ENCODE data around the gene BUD31.
"Not testable (repeated sequence)": the region's sequence is repeated elsewhere in the genome, so short reads cannot be mapped to it uniquely, and the experiment has no call there.

Gene BUD31

GRCh38 chr7:99374111-99375064, 34.4 kb upstream of the BUD31 start, which contains the start of gene ARPC1B:
ARPC1B (plus strand) TSS chr7:99374730; CDS start chr7:99385715, 10,985 bp downstream.
- Mint-ChIP-seq H3K4me1 (peaks cover 54% of the 10 kb centered on the region), H3K27ac (peak within 1 kb of the TSS; percentile 79), H3K27me3 (no peaks in the 10 kb centered on the region), H3K4me3 (peak within 1 kb of the TSS; percentile 74), H3K9me3 (no peaks in the 10 kb centered on the region), H3K36me3 (peaks cover 9% of the 10 kb centered on the region)
- peak; percentile 89 for DNase-seq
- CTCF ChIA-PET: interaction anchor here (0.6 kb wide), 1 partner anchor 1358 kb away, joined by 3 read pairs; no protein-coding TSS in a partner anchor

DNA sequence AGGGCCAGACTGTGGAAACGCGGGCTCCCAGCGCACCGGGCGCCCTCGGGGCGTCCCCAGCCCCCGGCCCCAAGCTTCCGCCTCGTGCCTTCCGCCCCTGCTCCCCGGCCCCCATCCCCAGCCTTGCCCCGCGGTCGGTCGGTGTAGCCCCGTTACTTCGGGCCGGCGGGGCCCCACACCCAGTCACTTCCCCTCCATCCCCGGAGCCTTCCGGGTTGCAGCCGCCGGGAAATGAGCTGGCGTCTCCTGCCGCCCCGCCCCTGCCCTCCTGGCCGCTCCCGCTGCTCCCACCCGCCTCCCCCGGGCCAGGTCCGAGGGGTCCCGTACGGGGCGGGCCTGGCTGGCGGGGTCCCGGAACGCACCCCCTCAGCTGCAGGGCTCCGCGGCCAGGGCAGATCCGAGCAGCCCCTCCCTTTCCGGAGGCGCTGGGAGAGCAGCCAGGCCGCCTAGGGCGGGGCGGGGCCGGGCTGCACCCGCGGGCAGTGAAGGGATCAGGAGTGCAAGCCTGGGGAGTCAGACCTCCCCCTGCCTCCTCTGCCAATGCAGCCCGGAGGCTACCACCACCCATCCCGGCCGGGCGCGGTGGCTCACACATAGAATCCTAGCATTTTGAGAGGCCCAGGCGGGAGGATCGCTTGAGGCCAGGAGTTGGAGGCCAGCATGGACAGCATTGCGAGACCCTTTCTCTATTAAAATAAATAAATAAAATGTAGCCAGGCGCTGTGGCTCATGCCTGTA, 33.5 kb upstream of the BUD31 start:
- no peaks in the 10 kb centered on the region for H3K9me3 Mint-ChIP-seq
- H3K36me3 Mint-ChIP-seq: peaks cover 12% of the 10 kb centered on the region
- CTCF ChIA-PET: no interaction called here
- H3K4me1 Mint-ChIP-seq: peaks cover 53% of the 10 kb centered on the region
- DNase-seq: peak; percentile 76
- H3K27ac Mint-ChIP-seq: peak overlapping the region; percentile 58
- H3K4me3 Mint-ChIP-seq: peak overlapping the region; percentile 74
- H3K27me3 Mint-ChIP-seq: no peaks in the 10 kb centered on the region

GRCh38 chr7:99379043-99379577, 29.7 kb upstream of the BUD31 start:
- peak; percentile 56 for DNase-seq
- Mint-ChIP-seq H3K9me3 (no peaks in the 10 kb centered on the region), H3K27me3 (no peaks in the 10 kb centered on the region), H3K4me1 (peaks cover 61% of the 10 kb centered on the region), H3K4me3 (peak overlapping the region; percentile 74), H3K27ac (peak overlapping the region; percentile 91), H3K36me3 (peaks cover 29% of the 10 kb centered on the region)
- CTCF ChIA-PET: no interaction called here

DNA sequence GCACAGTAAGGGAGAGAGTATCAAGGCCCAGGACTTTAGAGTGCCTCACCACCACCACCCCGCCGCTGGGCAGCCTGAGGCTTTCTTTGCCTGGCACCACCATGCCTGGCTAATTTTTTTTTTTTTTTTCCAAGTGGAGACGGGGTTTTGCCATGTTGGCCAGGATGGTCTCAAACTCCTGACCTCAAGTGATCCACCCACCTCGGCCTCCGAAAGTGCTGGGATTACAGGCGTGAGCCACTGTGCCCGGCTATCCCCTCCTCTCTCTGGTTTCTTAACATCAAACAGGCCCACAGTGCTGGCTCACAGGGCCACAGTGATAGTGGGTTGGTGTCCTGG, 29.1 kb upstream of the BUD31 start:
- H3K27me3 Mint-ChIP-seq, CTCF ChIA-PET, DNase-seq, H3K9me3 Mint-ChIP-seq: not testable (repeated sequence)
- H3K4me1 Mint-ChIP-seq: peaks cover 64% of the 10 kb centered on the region
- peak overlapping the region; percentile 91 for H3K27ac Mint-ChIP-seq
- H3K4me3 Mint-ChIP-seq: peak overlapping the region; percentile 74
- peaks cover 31% of the 10 kb centered on the region for H3K36me3 Mint-ChIP-seq

DNA sequence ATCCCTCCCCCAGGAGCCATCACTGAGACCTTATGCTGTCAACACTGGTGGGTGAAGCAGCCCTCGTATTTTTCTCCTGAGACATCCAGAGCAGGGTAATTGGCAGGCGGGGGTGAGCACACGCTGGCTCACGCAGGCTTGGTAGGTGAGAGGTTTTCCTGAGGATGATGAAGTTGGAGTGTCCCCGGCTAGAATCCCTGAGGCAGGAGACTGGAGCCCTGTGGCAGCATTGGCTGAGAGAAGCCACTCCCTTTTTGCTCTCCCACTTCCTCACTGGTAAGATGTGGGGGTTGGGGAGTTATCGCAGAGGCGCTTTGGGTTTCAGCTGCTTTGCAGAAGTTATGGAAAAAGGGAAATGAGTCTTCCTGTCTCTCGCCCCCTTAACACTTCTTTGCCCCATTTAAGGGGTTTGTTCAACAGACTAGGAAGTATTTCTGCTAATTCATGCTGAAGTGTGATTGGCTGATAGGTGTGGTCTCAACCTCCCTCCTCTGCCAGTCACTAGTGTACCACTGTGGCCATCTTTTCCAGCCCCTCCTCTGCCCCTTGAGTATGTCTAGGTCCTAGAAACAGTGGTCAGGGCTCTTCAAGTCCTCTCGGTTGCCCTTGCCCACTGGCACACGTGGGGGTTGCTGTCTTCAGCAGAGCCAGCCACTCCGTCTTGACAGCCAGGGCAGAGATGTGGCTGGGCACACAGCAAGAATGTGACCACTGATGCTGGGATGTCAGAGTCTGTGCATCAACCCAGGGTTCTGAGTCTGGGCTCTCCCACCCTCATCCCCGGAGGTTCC, 28.5 kb upstream of the BUD31 start:
- Mint-ChIP-seq H3K4me3 (peak overlapping the region; percentile 74), H3K36me3 (peaks cover 31% of the 10 kb centered on the region), H3K4me1 (peaks cover 65% of the 10 kb centered on the region), H3K27ac (peak overlapping the region; percentile 91), H3K27me3 (no peaks in the 10 kb centered on the region), H3K9me3 (no peaks in the 10 kb centered on the region)
- CTCF ChIA-PET: no interaction called here
- peak; percentile 59 for DNase-seq

DNA sequence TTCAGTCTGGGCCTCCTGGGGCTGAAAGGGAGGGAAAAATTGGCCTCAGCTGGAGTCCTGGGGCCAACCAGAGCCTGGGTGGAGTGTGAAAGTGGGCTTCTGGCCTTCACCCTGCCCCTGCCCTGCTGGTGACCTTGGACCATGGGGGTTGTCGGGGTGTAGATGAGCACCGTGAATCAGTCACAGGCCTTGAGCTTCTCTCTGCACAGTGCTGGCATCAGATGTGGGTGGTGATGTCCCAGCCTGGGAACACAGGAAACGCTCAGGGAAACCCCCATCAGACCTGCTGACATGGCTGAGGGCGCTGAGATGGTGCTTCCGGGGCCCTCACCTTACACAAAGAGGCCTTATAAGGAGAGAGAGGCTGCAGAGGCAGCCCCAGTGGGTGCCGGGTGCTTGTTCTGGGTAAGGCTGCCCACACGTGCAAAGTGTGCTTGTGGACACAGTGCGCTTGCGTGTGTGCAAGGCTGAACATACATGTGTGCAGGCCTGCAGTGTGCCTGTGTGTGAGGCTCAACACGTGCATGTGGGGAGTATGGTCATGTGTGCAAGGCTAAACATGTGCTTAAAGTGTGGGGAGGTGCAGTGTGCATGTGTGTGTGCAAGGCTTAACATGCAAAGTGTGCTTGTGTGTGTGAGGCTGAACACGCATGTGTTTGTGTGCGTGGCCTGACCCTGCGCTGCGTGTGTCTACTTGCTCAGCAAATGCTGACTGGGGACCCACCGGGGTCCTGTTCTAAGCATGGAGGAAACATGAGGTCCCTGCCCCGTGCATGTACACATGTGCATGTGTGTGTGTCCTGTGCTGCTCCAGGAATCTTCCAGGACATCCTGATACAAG, 27.7 kb upstream of the BUD31 start:
- peak; percentile 95 for DNase-seq
- H3K4me3 Mint-ChIP-seq: peak overlapping the region; percentile 74
- no peaks in the 10 kb centered on the region for H3K27me3 Mint-ChIP-seq
- CTCF ChIA-PET: no interaction called here
- peak overlapping the region; percentile 91 for H3K27ac Mint-ChIP-seq
- no peaks in the 10 kb centered on the region for H3K9me3 Mint-ChIP-seq
- H3K36me3 Mint-ChIP-seq: peaks cover 31% of the 10 kb centered on the region
- peaks cover 63% of the 10 kb centered on the region for H3K4me1 Mint-ChIP-seq

GRCh38 chr7:99381664-99382075, 27.1 kb upstream of the BUD31 start:
- CTCF ChIA-PET: interaction anchor here (1.2 kb wide), 1 partner anchor 16 kb away, joined by 5 read pairs; no protein-coding TSS in a partner anchor
- peak overlapping the region; percentile 74 for H3K4me3 Mint-ChIP-seq
- DNase-seq: no peak
- peaks cover 58% of the 10 kb centered on the region for H3K4me1 Mint-ChIP-seq
- no peaks in the 10 kb centered on the region for H3K27me3 Mint-ChIP-seq
- H3K27ac Mint-ChIP-seq: peak overlapping the region; percentile 91
- H3K9me3 Mint-ChIP-seq: no peaks in the 10 kb centered on the region
- H3K36me3 Mint-ChIP-seq: peaks cover 36% of the 10 kb centered on the region

GRCh38 chr7:99383203-99383602, 25.6 kb upstream of the BUD31 start:
- CTCF ChIA-PET: interaction anchor here (0.6 kb wide), 1 partner anchor 8 kb away, joined by 3 read pairs; no protein-coding TSS in a partner anchor
- H3K9me3 Mint-ChIP-seq: no peaks in the 10 kb centered on the region
- H3K27me3 Mint-ChIP-seq: no peaks in the 10 kb centered on the region
- no peak for DNase-seq
- H3K4me3 Mint-ChIP-seq: no peak overlapping the region
- H3K36me3 Mint-ChIP-seq: peaks cover 43% of the 10 kb centered on the region
- peaks cover 51% of the 10 kb centered on the region for H3K4me1 Mint-ChIP-seq
- no peak overlapping the region for H3K27ac Mint-ChIP-seq

- no peak overlapping the region for H3K27ac Mint-ChIP-seq
- DNase-seq: no peak
- peaks cover 47% of the 10 kb centered on the region for H3K36me3 Mint-ChIP-seq
- H3K9me3 Mint-ChIP-seq: no peaks in the 10 kb centered on the region
- H3K4me3 Mint-ChIP-seq: no peak overlapping the region
- CTCF ChIA-PET: no interaction called here
- H3K27me3 Mint-ChIP-seq: no peaks in the 10 kb centered on the region
- peaks cover 50% of the 10 kb centered on the region for H3K4me1 Mint-ChIP-seq
These were observed 24.9 kb upstream of the BUD31 start for GRCh38 chr7:99383791-99384370.

GRCh38 chr7:99384523-99384922, 24.2 kb upstream of the BUD31 start:
- peaks cover 48% of the 10 kb centered on the region for H3K36me3 Mint-ChIP-seq
- peak overlapping the region; percentile 38 for H3K27ac Mint-ChIP-seq
- no peak overlapping the region for H3K4me3 Mint-ChIP-seq
- no peak for DNase-seq
- no peaks in the 10 kb centered on the region for H3K9me3 Mint-ChIP-seq
- H3K4me1 Mint-ChIP-seq: peaks cover 45% of the 10 kb centered on the region
- no peaks in the 10 kb centered on the region for H3K27me3 Mint-ChIP-seq
- CTCF ChIA-PET: no interaction called here

DNA sequence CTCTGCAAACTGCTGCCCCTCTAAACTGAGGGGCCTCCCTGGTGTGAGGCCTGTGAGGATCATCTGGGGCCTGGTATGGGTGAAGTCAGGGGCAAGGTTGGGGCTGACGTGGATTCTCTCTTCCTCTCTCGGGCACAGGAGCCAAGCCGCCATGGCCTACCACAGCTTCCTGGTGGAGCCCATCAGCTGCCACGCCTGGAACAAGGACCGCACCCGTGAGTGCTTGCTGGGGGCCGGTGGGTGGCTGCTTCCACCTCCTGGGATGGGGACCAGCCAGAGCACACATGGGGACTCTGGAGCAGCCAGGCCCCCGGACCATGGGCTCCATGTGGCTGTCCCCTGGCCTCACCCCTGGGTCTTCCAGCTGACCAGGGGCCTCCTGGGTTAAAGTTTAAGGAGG, 23.2 kb upstream of the BUD31 start:
- Mint-ChIP-seq H3K27ac (no peak overlapping the region), H3K4me3 (no peak overlapping the region), H3K27me3 (no peaks in the 10 kb centered on the region), H3K36me3 (peaks cover 46% of the 10 kb centered on the region), H3K9me3 (no peaks in the 10 kb centered on the region), H3K4me1 (peaks cover 35% of the 10 kb centered on the region)
- DNase-seq: no peak
- CTCF ChIA-PET: no interaction called here

GRCh38 chr7:99386584-99387238, 22.1 kb upstream of the BUD31 start:
- H3K9me3 Mint-ChIP-seq: no peaks in the 10 kb centered on the region
- peaks cover 29% of the 10 kb centered on the region for H3K4me1 Mint-ChIP-seq
- H3K27me3 Mint-ChIP-seq: no peaks in the 10 kb centered on the region
- peaks cover 43% of the 10 kb centered on the region for H3K36me3 Mint-ChIP-seq
- CTCF ChIA-PET: interaction anchor here (0.9 to 2.0 kb wide), 5 partner anchors 9 to 26 kb away, joined by 3 to 13 read pairs (median 7); no protein-coding TSS in a partner anchor
- DNase-seq: peak; percentile 58
- H3K27ac Mint-ChIP-seq: peak overlapping the region; percentile 64
- H3K4me3 Mint-ChIP-seq: no peak overlapping the region
